Dendritic cell treated with granulocyte-macrophage colony-stimulating factor and Interleukin-4, amounts not matched to agents 40 ng/mL and 50 ng/mL, for 4 days (primary cell): ENCODE measurements around the gene NKAIN2.

ENCODE experiments used
- H3K27ac Mint-ChIP-seq: one replicate; pipeline ENCODE4 v1.8.0; 2022; ENCODE audit warnings: mild to moderate bottlenecking, mixed read lengths
- H3K27me3 Mint-ChIP-seq: one replicate; pipeline ENCODE4 v1.8.0; 2022; ENCODE audit warnings: mild to moderate bottlenecking, mixed read lengths
- H3K36me3 Mint-ChIP-seq: one replicate; pipeline ENCODE4 v1.8.0; 2022; ENCODE audit warnings: low read depth, mixed read lengths
- H3K4me1 Mint-ChIP-seq: one replicate; pipeline ENCODE4 v1.8.0; 2022; ENCODE audit warnings: low read depth, mixed read lengths
- H3K4me3 Mint-ChIP-seq: one replicate; pipeline ENCODE4 v1.8.0; 2022; ENCODE audit warnings: mild to moderate bottlenecking, moderate library complexity, mixed read lengths
- H3K9me3 Mint-ChIP-seq: one replicate; pipeline ENCODE4 v1.8.0; 2022; ENCODE audit warnings: mixed read lengths
- intact Hi-C: fragments of 100-400 bp; cut with micrococcal nuclease; formaldehyde crosslinking; loops from one replicate; pipeline ENCODE4 v1.15.0; 2022

Gene NKAIN2

GRCh38 chr6:123925350-123925749, 121.7 kb downstream of the NKAIN2 start:
- no peaks in the 10 kb centered on the region for H3K27me3 Mint-ChIP-seq
- no peaks in the 10 kb centered on the region for H3K4me1 Mint-ChIP-seq
- no peaks in the 10 kb centered on the region for H3K36me3 Mint-ChIP-seq
- H3K27ac Mint-ChIP-seq, result no peak overlapping the region
- H3K4me3 Mint-ChIP-seq, result no peak overlapping the region
- intact Hi-C loops, result no loop called here
- no peaks in the 10 kb centered on the region for H3K9me3 Mint-ChIP-seq

DNA sequence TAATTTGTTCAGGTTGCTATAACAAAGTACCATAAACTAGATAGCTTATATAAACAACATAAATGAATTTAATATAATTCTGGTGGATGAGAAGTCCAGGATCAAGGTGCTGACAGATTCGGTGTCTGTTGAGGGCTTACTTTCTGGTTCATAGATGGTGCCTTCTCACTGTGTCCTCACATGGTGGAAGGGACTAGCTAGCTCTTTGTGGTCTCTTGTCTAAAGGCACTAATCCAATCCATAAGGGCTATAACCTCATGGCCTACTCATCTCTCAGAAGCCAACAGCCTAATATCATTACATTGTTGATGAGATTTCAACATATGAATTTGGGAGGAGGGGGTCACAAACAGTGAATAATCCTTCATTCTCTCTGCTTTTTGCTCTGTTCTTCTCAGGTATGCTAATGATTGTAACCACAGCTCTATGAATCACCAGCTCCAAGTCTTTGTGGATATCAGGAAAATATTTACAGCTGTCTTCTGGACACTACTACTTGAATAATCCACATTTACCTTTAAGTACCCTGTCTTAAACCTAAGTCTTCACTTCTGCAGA, 122.3 kb downstream of the NKAIN2 start:
- intact Hi-C loops, result no loop called here
- H3K27ac Mint-ChIP-seq, result no peak overlapping the region
- H3K4me3 Mint-ChIP-seq, result no peak overlapping the region
- H3K4me1 Mint-ChIP-seq, result no peaks in the 10 kb centered on the region
- no peaks in the 10 kb centered on the region for H3K27me3 Mint-ChIP-seq
- H3K9me3 Mint-ChIP-seq, result no peaks in the 10 kb centered on the region
- H3K36me3 Mint-ChIP-seq, result no peaks in the 10 kb centered on the region

DNA sequence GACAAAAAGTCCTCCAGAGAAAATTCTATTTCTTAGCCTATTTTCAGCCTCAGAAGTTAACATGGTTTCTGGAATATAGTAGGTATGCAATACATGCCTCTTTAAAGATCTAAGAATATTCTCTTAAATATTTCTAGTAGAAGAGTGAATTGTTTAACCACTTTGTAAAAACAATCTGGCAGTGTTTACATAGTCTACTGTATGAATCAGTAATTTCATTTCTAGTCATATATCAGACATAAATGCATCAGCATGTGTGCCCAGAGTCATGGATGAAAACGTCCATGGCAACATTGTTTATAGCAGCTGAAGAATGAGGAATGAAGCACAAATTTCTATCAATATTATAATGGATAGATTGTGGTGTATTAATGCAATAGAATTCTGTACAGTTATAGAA, 124.9 kb downstream of the NKAIN2 start:
- Mint-ChIP-seq H3K36me3 (no peaks in the 10 kb centered on the region), H3K4me1 (no peaks in the 10 kb centered on the region), H3K4me3 (no peak overlapping the region), H3K27me3 (no peaks in the 10 kb centered on the region), H3K9me3 (no peaks in the 10 kb centered on the region), H3K27ac (no peak overlapping the region)
- intact Hi-C loops, result no loop called here

- H3K4me3 Mint-ChIP-seq, result no peak overlapping the region
- no peaks in the 10 kb centered on the region for H3K4me1 Mint-ChIP-seq
- no peaks in the 10 kb centered on the region for H3K9me3 Mint-ChIP-seq
- H3K27ac Mint-ChIP-seq, result no peak overlapping the region
- no peaks in the 10 kb centered on the region for H3K36me3 Mint-ChIP-seq
- no peaks in the 10 kb centered on the region for H3K27me3 Mint-ChIP-seq
- intact Hi-C loops, result no loop called here
Measured at GRCh38 chr6:123931928-123932327, 128.3 kb downstream of the NKAIN2 start.

DNA sequence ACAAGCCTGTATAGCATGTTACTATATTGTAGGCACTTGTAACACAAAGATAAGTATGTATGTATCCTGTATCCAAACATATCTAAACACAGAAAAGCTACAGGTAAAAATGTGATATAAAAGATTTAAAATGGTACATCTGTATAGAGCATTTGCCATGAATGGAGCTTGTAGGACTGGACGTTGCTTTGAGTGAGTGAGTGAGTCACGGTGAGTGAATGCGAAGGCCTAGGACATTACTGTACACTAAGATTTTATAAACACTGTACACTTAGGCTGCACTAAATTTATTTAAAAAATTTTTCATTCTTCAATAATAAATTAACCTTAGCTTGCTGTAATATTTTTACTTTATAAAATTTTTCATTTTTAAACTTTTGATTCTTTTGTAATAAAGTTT, 136.9 kb downstream of the NKAIN2 start:
- H3K36me3 Mint-ChIP-seq, result no peaks in the 10 kb centered on the region
- H3K9me3 Mint-ChIP-seq, result no peaks in the 10 kb centered on the region
- H3K4me1 Mint-ChIP-seq, result no peaks in the 10 kb centered on the region
- intact Hi-C loops, result no loop called here
- no peaks in the 10 kb centered on the region for H3K27me3 Mint-ChIP-seq
- no peak overlapping the region for H3K4me3 Mint-ChIP-seq
- no peak overlapping the region for H3K27ac Mint-ChIP-seq

DNA sequence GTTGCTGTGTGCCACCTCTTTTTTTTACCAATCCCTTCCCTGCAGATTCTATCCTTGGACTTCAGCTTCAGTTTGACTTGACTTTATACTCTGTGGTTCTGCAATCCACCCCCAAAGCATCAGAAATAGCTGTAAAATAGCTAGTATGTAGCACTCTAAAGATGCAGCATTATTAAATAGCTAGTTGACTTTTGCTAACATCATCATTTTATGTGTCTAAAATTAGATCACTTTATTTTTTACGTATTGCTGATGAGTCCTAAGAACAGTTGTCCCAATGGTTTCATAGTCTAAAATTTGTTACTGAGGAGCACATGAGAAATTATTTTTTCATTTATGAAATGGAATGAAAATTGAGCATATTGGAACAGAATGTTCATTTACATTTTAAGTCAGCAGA, 138.2 kb downstream of the NKAIN2 start:
- H3K9me3 Mint-ChIP-seq, result no peaks in the 10 kb centered on the region
- no peaks in the 10 kb centered on the region for H3K36me3 Mint-ChIP-seq
- no peak overlapping the region for H3K4me3 Mint-ChIP-seq
- intact Hi-C loops, result no loop called here
- H3K27me3 Mint-ChIP-seq, result no peaks in the 10 kb centered on the region
- H3K4me1 Mint-ChIP-seq, result no peaks in the 10 kb centered on the region
- no peak overlapping the region for H3K27ac Mint-ChIP-seq

GRCh38 chr6:123945386-123945785, 141.7 kb downstream of the NKAIN2 start:
- Mint-ChIP-seq H3K27ac (no peak overlapping the region), H3K9me3 (peaks cover 4% of the 10 kb centered on the region), H3K36me3 (no peaks in the 10 kb centered on the region), H3K4me3 (no peak overlapping the region), H3K4me1 (no peaks in the 10 kb centered on the region), H3K27me3 (no peaks in the 10 kb centered on the region)
- intact Hi-C loops, result no loop called here

DNA sequence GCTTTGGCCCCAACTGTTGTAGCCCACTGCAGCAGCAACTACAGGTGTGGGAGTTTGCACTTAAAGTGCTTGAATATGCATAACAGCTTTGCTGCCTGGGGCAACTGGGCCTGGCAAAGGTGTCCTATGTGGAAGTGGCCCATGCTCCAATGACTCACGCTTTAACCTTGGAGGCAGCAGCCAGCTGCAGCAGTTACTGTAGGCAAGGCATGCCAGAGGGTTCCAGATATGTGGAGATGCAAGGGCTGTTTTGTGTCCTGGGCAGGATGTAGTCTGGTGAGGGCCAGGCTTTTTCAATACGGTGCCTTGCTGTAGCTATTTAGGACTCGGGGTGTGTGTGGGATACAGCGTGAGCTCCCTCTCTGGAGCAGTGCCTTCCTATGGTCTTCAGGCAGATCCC, 150.3 kb downstream of the NKAIN2 start:
- no peaks in the 10 kb centered on the region for H3K36me3 Mint-ChIP-seq
- no peaks in the 10 kb centered on the region for H3K27me3 Mint-ChIP-seq
- intact Hi-C loops, result no loop called here
- H3K9me3 Mint-ChIP-seq, result peaks cover 32% of the 10 kb centered on the region
- no peak overlapping the region for H3K27ac Mint-ChIP-seq
- H3K4me1 Mint-ChIP-seq, result no peaks in the 10 kb centered on the region
- H3K4me3 Mint-ChIP-seq, result no peak overlapping the region

DNA sequence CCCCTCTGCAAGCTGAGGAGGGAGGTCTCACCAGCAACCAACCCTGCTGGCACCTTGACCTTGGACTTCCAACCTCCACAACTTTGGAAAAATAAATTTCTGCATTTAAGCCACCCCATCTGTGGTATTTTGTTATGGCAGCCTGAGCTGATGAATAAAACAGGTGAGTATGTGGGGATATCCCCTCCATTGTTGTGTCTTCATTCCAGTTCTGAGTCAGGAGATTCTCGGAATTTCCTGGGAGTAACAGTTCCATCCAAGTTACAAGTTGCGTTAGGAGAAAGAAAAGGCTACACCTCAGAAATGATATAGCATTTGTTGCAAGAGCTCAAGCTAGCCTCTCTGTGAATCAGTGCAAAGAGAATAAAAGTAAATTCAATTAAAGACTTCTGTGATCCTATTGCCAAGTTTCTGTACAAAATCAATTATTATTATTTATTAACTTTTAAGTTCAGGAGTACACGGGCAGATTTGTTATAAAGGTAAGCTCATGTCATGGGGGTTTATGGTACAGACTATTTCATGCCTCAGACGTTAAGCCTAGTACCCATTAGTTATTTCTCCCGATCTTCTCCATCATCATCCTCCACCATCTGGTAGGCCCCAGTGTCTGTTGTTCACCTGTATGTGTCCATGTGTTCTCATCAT, 153.0 kb downstream of the NKAIN2 start:
- no peaks in the 10 kb centered on the region for H3K36me3 Mint-ChIP-seq
- no peaks in the 10 kb centered on the region for H3K4me1 Mint-ChIP-seq
- intact Hi-C loops, result no loop called here

GRCh38 chr6:123962508-123962907, 158.8 kb downstream of the NKAIN2 start:
- no peaks in the 10 kb centered on the region for H3K4me1 Mint-ChIP-seq
- H3K4me3 Mint-ChIP-seq, result no peak overlapping the region
- H3K9me3 Mint-ChIP-seq, result no peaks in the 10 kb centered on the region
- H3K27ac Mint-ChIP-seq, result no peak overlapping the region
- no peaks in the 10 kb centered on the region for H3K27me3 Mint-ChIP-seq
- intact Hi-C loops, result no loop called here
- H3K36me3 Mint-ChIP-seq, result no peaks in the 10 kb centered on the region

More for the DNA sequence above, 153.0 kb downstream of the NKAIN2 start:
- H3K4me3 Mint-ChIP-seq, result no peak overlapping the region
- H3K27ac Mint-ChIP-seq, result no peak overlapping the region
- peaks cover 16% of the 10 kb centered on the region for H3K9me3 Mint-ChIP-seq
- no peaks in the 10 kb centered on the region for H3K27me3 Mint-ChIP-seq

GRCh38 chr6:123965894-123966293, 162.2 kb downstream of the NKAIN2 start:
- intact Hi-C loops, result no loop called here
- Mint-ChIP-seq H3K4me1 (no peaks in the 10 kb centered on the region), H3K36me3 (no peaks in the 10 kb centered on the region), H3K4me3 (no peak overlapping the region), H3K9me3 (no peaks in the 10 kb centered on the region), H3K27ac (no peak overlapping the region), H3K27me3 (no peaks in the 10 kb centered on the region)

- Mint-ChIP-seq H3K27ac (no peak overlapping the region), H3K9me3 (no peaks in the 10 kb centered on the region), H3K36me3 (no peaks in the 10 kb centered on the region), H3K4me3 (no peak overlapping the region), H3K4me1 (no peaks in the 10 kb centered on the region), H3K27me3 (no peaks in the 10 kb centered on the region)
- intact Hi-C loops, result no loop called here
Measured at GRCh38 chr6:123966618-123967017, 163.0 kb downstream of the NKAIN2 start.

DNA sequence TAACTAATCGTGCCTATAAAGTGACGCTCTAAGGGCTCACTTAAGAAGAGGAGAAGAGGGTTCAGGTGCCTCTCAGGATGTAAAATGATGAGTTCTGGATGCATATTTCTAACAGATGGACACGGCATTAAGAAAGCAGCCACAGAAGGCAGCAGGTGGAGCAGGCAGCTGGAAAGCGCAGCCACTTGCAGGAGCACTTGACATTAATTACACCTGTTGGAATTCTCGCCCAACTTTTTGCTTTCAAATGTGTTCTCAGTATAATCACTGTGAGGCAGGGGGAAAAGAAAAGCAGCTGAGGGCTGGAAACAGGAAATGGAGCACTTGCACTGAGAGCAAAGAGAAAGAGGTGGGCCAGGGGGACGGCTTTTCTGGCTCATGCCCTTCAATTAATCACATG, 164.2 kb downstream of the NKAIN2 start:
- Mint-ChIP-seq H3K4me3 (no peak overlapping the region), H3K4me1 (no peaks in the 10 kb centered on the region), H3K27ac (no peak overlapping the region), H3K9me3 (no peaks in the 10 kb centered on the region), H3K36me3 (no peaks in the 10 kb centered on the region), H3K27me3 (no peaks in the 10 kb centered on the region)
- intact Hi-C loops, result no loop called here

- Mint-ChIP-seq H3K36me3 (no peaks in the 10 kb centered on the region), H3K9me3 (no peaks in the 10 kb centered on the region), H3K27ac (no peak overlapping the region), H3K4me1 (no peaks in the 10 kb centered on the region), H3K4me3 (no peak overlapping the region), H3K27me3 (no peaks in the 10 kb centered on the region)
- intact Hi-C loops, result no loop called here
Measured at GRCh38 chr6:123972600-123973294, 169.1 kb downstream of the NKAIN2 start.

DNA sequence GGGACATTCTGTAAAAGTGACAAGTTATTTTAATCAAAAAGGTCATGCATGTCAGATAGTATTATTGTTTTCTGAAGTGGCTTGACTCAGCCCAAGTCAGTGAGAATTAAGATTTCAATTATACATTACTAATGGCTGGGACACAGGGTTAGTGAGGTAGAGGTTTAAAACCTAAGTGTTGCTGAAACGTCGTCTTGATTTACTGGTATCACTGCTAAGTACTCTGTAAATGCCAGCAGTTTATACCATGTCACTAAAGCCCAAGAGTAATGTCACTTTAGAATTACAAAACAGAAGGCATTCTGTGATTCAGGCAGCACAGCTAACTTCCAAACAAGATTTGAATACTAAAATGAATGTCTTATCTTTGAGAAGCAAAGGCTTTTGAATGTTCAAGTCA, 176.6 kb downstream of the NKAIN2 start:
- Mint-ChIP-seq H3K36me3 (no peaks in the 10 kb centered on the region), H3K27me3 (no peaks in the 10 kb centered on the region), H3K4me3 (no peak overlapping the region), H3K9me3 (no peaks in the 10 kb centered on the region), H3K27ac (no peak overlapping the region), H3K4me1 (no peaks in the 10 kb centered on the region)
- intact Hi-C loops, result no loop called here
